Activated CD4-positive, alpha-beta T cell treated with anti-CD3 and anti-CD28 coated beads for 36 hours (primary cell): ENCODE results near the gene GAB3. TPM values are rescaled to one million over a fixed set of nuclear protein-coding genes. Genes with fewer than 3 reads are reported as not detected.

Experiments
- ATAC-seq: fragments of 200-7000 bp; cut with Tn5 transposase; one replicate; pipeline ENCODE4 v1.10.0; 2021; ENCODE audit warnings: mild to moderate bottlenecking, moderate library complexity
- CTCF ChIA-PET: fragments of 350-600 bp; sonication (Branson Sonifier 250); formaldehyde crosslinking; loops from one replicate; lab custom pipeline; 2021; ENCODE audit warnings: antibody characterized with exemption; lab: Charles Lee
- POLR2A ChIA-PET: fragments of 350-600 bp; sonication (Branson Sonifier 250); formaldehyde crosslinking; loops from one replicate; lab custom pipeline; 2021; ENCODE audit warnings: antibody characterized with exemption, inconsistent platforms; lab: Charles Lee
- DNase-seq: peaks from one replicate; pipeline ENCODE4 v3.0.0-alpha.2; 2020
- H3K27ac Mint-ChIP-seq: one replicate; pipeline ENCODE4 v1.8.0; 2021; ENCODE audit warnings: mixed read lengths
- H3K27me3 Mint-ChIP-seq: one replicate; pipeline ENCODE4 v1.8.0; 2021; ENCODE audit warnings: mixed read lengths
- H3K36me3 Mint-ChIP-seq: one replicate; pipeline ENCODE4 v1.8.0; 2021; ENCODE audit warnings: low read depth, mixed read lengths
- H3K4me1 Mint-ChIP-seq: one replicate; pipeline ENCODE4 v1.8.0; 2021; ENCODE audit warnings: mixed read lengths
- H3K4me3 Mint-ChIP-seq: one replicate; pipeline ENCODE4 v1.8.0; 2021; ENCODE audit warnings: mild to moderate bottlenecking, moderate library complexity, mixed read lengths
- H3K9me3 Mint-ChIP-seq: one replicate; pipeline ENCODE4 v1.8.0; 2021; ENCODE audit warnings: low read depth, mixed read lengths
- intact Hi-C, 2 experiments: fragments of 100-400 bp; cut with DNase I in 1 of 2; cut with micrococcal nuclease in 1 of 2; formaldehyde crosslinking; loops; one replicate each; pipeline versions ENCODE4 v1.14.2 to v1.15.1; 2022 to 2024; cut with DNase I, micrococcal nuclease
- total RNA-seq, 2 experiments: library from RNA; stranded (reverse); gene quantifications; one replicate each; pipeline ENCODE4 v1.2.3, GENCODE V29; 2021

The GAB3 gene, protein sequence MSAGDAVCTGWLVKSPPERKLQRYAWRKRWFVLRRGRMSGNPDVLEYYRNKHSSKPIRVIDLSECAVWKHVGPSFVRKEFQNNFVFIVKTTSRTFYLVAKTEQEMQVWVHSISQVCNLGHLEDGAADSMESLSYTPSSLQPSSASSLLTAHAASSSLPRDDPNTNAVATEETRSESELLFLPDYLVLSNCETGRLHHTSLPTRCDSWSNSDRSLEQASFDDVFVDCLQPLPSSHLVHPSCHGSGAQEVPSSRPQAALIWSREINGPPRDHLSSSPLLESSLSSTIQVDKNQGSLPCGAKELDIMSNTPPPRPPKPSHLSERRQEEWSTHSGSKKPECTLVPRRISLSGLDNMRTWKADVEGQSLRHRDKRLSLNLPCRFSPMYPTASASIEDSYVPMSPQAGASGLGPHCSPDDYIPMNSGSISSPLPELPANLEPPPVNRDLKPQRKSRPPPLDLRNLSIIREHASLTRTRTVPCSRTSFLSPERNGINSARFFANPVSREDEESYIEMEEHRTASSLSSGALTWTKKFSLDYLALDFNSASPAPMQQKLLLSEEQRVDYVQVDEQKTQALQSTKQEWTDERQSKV
- 1 to 10 TPM; 2.1 to 2.9 TPM for total RNA-seq

- DNase-seq (peak; percentile 62), ATAC-seq (peak; percentile 62)
- ChIA-PET CTCF (interaction anchor here (0.5 to 5.9 kb wide), 12 partner anchors 12 to 641 kb away, joined by 3 to 58 read pairs (median 6); partner anchors contain the start of gene DKC1), POLR2A (interaction anchor here (0.6 to 2.9 kb wide), 2 partner anchors 10 to 13 kb away, joined by 3 to 11 read pairs; partner anchors contain the start of gene DKC1)
- intact Hi-C loops = loop anchor here in 1 of 2 experiments (1.0 kb wide), 2 partner anchors 35 to 91 kb away; no protein-coding TSS in a partner anchor
- peaks cover 19% of the 10 kb centered on the region for H3K4me1 Mint-ChIP-seq
- H3K4me3 Mint-ChIP-seq = peak within 1 kb of the TSS; percentile 70
- no peaks in the 10 kb centered on the region for H3K36me3 Mint-ChIP-seq
- H3K27me3 Mint-ChIP-seq = peaks cover 2% of the 10 kb centered on the region
- peak within 1 kb of the TSS; percentile 53 for H3K27ac Mint-ChIP-seq
- H3K9me3 Mint-ChIP-seq = no peaks in the 10 kb centered on the region
These were observed at the start of gene GAB3 for GRCh38 chrX:154750301-154751202. Gene GAB3, minus strand, starts transcription at chrX:154751077. Its CDS starts 52 bp downstream, at chrX:154751025.

DNA sequence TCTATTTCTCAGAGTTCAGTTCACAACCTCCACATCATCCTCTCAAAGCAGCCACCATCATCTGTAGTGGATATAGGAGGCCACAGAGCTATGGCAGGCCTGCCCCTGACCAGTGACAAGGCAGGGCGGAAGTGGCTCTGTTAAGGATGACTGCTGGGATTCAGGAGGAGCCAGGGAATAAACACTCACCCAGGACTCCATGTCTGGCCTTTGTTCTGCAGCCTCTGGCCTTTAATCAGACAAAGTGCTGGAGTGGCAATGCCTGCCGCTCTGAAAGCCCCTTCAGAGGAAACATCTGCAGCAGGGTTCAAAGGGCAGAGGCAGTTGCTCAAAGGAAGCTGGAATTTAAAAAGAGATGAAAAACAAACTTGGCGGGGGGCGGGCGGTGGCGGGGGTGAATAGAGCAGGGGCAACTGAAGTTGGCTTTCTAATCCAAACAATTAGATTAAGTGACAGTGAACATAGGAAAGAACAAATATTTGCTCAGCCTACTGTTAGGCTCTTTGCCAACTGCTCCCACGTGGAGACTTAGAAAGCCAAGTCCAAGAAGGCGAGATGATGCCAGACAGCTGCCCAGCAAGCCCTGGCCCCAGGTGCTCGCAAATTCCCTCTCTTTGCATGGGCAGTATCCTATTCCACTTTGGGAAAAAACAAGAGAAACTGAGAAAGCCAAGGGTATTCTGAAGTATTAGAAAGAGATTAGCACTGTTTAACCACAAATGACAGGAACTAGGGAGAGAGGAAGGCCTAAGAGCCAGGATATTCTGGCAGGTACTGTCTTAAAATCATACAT is 48.9 kb upstream of the GAB3 start:
- Mint-ChIP-seq H3K9me3 (no peaks in the 10 kb centered on the region), H3K36me3 (no peaks in the 10 kb centered on the region), H3K27me3 (no peaks in the 10 kb centered on the region), H3K27ac (peak overlapping the region; percentile 90), H3K4me1 (peaks cover 52% of the 10 kb centered on the region), H3K4me3 (peak overlapping the region; percentile 37)
- ChIA-PET POLR2A (interaction anchor here (1.1 to 1.2 kb wide), 2 partner anchors 15 to 35 kb away, joined by 3 read pairs; no protein-coding TSS in a partner anchor), CTCF (interaction anchor here (0.7 kb wide), 1 partner anchor 68 kb away, joined by 3 read pairs; no protein-coding TSS in a partner anchor)
- ATAC-seq (no peak), DNase-seq (no peak)
- intact Hi-C loops = loop anchor here in 1 of 2 experiments (1.0 to 10.0 kb wide), 2 partner anchors 37 to 225 kb away; partner anchors contain the start of genes DKC1, F8 and FUNDC2

GRCh38 chrX:154797006-154797405 is 46.1 kb upstream of the GAB3 start:
- DNase-seq (no peak), ATAC-seq (no peak)
- peaks cover 34% of the 10 kb centered on the region for H3K4me1 Mint-ChIP-seq
- no peaks in the 10 kb centered on the region for H3K9me3 Mint-ChIP-seq
- H3K27me3 Mint-ChIP-seq = no peaks in the 10 kb centered on the region
- no peak overlapping the region for H3K4me3 Mint-ChIP-seq
- ChIA-PET POLR2A (interaction anchor here (0.6 kb wide), 1 partner anchor 34 kb away, joined by 4 read pairs; the partner anchor contains the start of gene DKC1), CTCF (no interaction called here)
- H3K27ac Mint-ChIP-seq = no peak overlapping the region
- intact Hi-C loops = no loop called here
- no peaks in the 10 kb centered on the region for H3K36me3 Mint-ChIP-seq

DNA sequence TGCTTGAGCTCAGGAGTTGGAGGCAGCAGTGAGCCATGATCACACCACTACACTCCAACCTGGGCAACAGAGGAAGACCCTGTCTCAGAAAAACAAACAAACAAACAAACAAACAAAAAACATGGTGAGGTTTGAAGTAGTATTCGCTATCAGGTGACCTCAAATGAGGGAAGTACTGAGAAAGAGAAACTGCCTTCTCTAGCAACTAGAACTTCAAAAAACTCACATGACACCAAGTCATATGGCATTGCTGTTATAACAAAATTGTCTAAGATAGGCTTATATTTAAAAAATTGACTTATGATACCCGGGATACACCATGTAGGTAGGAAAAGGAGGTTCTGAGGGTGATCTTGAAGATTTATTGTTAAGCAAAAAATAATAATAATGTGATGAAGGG is 44.1 kb upstream of the GAB3 start:
- DNase-seq = no peak
- Mint-ChIP-seq H3K4me3 (no peak overlapping the region), H3K9me3 (no peaks in the 10 kb centered on the region), H3K27me3 (no peaks in the 10 kb centered on the region), H3K27ac (no peak overlapping the region), H3K4me1 (peaks cover 18% of the 10 kb centered on the region), H3K36me3 (peaks cover 5% of the 10 kb centered on the region)
- POLR2A ChIA-PET = no interaction called here
- no peak for ATAC-seq
- CTCF ChIA-PET = interaction anchor here (0.6 to 1.2 kb wide), 2 partner anchors 11 to 105 kb away, joined by 3 read pairs; no protein-coding TSS in a partner anchor
- intact Hi-C loops = no loop called here

DNA sequence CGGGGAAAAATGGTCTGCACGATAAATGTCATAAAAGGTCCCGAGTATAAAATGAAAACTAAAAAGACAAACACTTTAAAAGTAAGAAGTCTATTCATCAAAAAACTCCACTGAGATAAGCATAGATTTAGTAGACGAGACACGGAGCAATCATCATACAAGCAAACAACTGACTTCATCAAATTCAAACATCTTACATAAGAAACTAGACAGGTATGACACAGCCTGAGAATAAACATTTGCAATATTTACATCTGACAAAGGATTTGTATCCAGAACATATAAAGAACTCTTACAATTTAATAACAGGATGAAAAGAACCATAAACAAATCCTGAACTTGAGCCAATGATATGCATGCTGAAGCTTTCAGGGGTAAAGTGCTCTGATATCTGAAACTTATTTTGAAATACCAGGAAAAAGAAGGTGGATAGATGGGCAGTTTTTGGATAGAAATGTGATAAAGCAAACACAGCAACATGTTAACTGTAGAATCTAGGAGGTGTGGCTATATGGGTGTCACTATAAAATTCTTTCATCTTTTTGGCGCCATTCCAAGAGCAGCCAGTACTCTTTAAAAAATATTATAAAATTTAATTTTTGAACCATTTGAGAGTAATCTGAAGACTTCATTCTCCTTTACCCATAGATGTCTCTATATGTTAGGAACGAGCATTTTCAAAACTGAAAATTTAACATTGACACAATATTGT is 42.4 kb upstream of the GAB3 start:
- Mint-ChIP-seq H3K27me3 (no peaks in the 10 kb centered on the region), H3K4me1 (peaks cover 3% of the 10 kb centered on the region), H3K4me3 (no peak overlapping the region), H3K9me3 (no peaks in the 10 kb centered on the region), H3K27ac (no peak overlapping the region), H3K36me3 (peaks cover 6% of the 10 kb centered on the region)
- POLR2A ChIA-PET = no interaction called here
- no peak for ATAC-seq
- intact Hi-C loops = no loop called here
- DNase-seq = no peak
- CTCF ChIA-PET = no interaction called here

DNA sequence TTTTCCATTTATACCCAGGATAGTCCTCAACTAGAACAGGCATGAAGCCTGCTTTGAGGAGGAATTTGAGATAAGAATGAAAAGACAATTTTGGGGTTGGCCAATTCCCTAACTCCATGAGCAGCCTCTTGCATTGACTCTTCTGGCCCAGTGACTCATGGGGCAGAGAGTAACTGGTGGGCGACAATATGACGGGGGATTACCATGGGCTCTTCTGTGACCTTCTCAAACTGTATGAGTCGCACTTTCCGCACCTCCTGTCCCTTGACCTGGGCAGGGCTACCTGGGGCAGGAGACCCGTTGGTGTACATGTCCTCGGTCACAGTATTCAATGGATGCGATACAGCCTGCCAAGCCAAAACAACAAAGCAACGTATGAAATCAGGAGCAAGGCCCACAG is 41.1 kb upstream of the GAB3 start:
- CTCF ChIA-PET = interaction anchor here (0.9 kb wide), 1 partner anchor 15 kb away, joined by 3 read pairs; no protein-coding TSS in a partner anchor
- Mint-ChIP-seq H3K9me3 (no peaks in the 10 kb centered on the region), H3K36me3 (peaks cover 6% of the 10 kb centered on the region), H3K4me1 (no peaks in the 10 kb centered on the region), H3K4me3 (no peak overlapping the region), H3K27ac (peak overlapping the region; percentile 37), H3K27me3 (no peaks in the 10 kb centered on the region)
- ATAC-seq = no peak
- POLR2A ChIA-PET = no interaction called here
- intact Hi-C loops = no loop called here
- no peak for DNase-seq

DNA sequence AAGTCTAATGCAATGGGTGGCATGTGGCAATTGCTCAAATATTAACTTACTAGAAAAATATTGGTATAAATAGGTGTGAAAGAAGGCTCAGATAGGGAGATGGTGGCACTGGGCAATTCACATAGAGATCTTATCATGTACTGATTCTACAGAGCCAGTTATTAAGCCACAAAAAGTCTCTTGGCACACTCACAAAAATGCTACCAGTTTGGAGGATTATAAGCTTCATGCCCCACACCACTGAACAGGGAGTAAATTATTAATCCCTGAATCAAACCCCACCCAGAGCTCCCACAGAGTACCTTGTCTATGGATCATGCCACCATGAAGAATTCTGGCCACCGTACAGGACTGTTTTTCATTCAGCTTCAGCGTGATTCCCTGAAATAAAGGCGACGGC is 40.6 kb upstream of the GAB3 start:
- intact Hi-C loops = no loop called here
- no peak for ATAC-seq
- POLR2A ChIA-PET = no interaction called here
- DNase-seq = no peak
- Mint-ChIP-seq H3K4me3 (no peak overlapping the region), H3K4me1 (no peaks in the 10 kb centered on the region), H3K9me3 (no peaks in the 10 kb centered on the region), H3K36me3 (peaks cover 6% of the 10 kb centered on the region), H3K27me3 (no peaks in the 10 kb centered on the region), H3K27ac (no peak overlapping the region)
- CTCF ChIA-PET = interaction anchor here (0.6 to 0.9 kb wide), 4 partner anchors 10 to 309 kb away, joined by 3 to 4 read pairs (median 3); no protein-coding TSS in a partner anchor

GRCh38 chrX:154785716-154786115 is 34.8 kb upstream of the GAB3 start:
- DNase-seq (no peak), ATAC-seq (no peak)
- Mint-ChIP-seq H3K27me3 (no peaks in the 10 kb centered on the region), H3K4me3 (no peak overlapping the region), H3K27ac (no peak overlapping the region), H3K4me1 (peaks cover 17% of the 10 kb centered on the region), H3K36me3 (peaks cover 4% of the 10 kb centered on the region), H3K9me3 (no peaks in the 10 kb centered on the region)
- ChIA-PET CTCF (no interaction called here), POLR2A (no interaction called here)
- intact Hi-C loops = no loop called here

DNA sequence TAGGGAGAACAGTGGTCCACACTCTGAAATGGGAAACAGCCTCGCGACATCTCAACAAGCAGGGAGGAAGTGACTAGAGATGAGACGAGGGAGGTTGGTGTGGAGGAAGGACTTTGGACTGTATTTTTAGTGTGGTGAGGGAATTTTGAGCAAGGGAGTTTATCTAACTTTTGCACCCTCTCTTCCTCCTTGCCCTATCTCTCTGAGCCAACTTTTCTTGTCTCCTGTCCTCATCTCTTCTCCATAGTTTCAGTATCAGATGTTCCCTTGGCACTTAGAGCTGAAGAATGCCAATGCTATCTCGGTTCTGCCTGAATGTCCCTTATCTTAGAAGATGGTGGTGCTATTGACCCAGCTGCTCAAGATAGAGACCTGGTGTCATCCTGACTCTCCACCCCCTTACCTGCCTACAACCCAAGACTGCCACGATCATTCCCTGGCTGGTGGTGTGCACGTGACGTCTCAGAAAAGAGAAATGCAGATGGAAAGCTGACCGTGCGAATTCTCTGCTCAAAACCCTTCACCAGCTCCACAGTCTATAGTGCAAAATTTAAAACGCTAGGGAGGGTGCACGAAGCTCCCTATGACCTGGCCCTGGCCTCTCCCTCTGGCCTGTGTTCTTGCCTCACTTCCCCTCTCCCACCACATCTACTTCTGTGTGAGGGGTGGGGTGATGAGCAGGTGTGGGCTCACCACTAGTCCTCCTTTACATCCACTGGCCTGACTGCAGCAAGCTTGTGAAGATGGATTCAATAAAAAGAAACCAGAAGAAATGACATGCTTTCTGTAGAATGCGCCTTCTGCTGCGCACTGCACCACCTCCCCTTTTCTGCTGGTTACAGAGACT is 33.5 kb upstream of the GAB3 start:
- Mint-ChIP-seq H3K4me1 (peaks cover 17% of the 10 kb centered on the region), H3K4me3 (peak overlapping the region; percentile 34), H3K9me3 (no peaks in the 10 kb centered on the region), H3K27me3 (no peaks in the 10 kb centered on the region), H3K36me3 (peaks cover 2% of the 10 kb centered on the region), H3K27ac (peak overlapping the region; percentile 59)
- ChIA-PET CTCF (interaction anchor here (1.5 kb wide), 1 partner anchor 11 kb away, joined by 3 read pairs; no protein-coding TSS in a partner anchor), POLR2A (interaction anchor here (0.6 to 0.8 kb wide), 2 partner anchors 15 to 88 kb away, joined by 3 to 5 read pairs; no protein-coding TSS in a partner anchor)
- DNase-seq = no peak
- no peak for ATAC-seq
- intact Hi-C loops = loop anchor here in 1 of 2 experiments (5.0 kb wide), 1 partner anchor 43 kb away; no protein-coding TSS in a partner anchor
